Colonic mucosa (tissue), 4 donors: ENCODE data around the gene FBXW10. TPM values are rescaled to one million over a fixed set of nuclear protein-coding genes. Genes with fewer than 3 reads are reported as not detected.
"Not testable (repeated sequence)": the region's sequence is repeated elsewhere in the genome, so short reads cannot be mapped to it uniquely, and the experiment has no call there.

Experiments
- DNase-seq: peaks from one replicate; pipeline ENCODE4 v3.0.0-alpha.2; 2020
- H3K27ac ChIP-seq: fragments of 200-600 bp; one replicate; pipeline ENCODE4 v1.8.0; 2021
- H3K27me3 ChIP-seq: fragments of 200-600 bp; one replicate; pipeline ENCODE4 v1.8.0; 2021
- H3K36me3 ChIP-seq: fragments of 200-600 bp; one replicate; pipeline ENCODE4 v1.8.0; 2021
- H3K4me1 ChIP-seq: fragments of 200-600 bp; one replicate; pipeline ENCODE4 v1.8.0; 2021; ENCODE audit warnings: mild to moderate bottlenecking
- H3K4me3 ChIP-seq: fragments of 200-600 bp; one replicate; pipeline ENCODE4 v1.8.0; 2021
- H3K9ac ChIP-seq, 2 donors: one replicate each; pipeline ENCODE4 v1.7.0; 2013; ENCODE audit warnings: control low read depth in 2 of 2, low read depth in 2 of 2, low read length in 2 of 2
- H3K9me3 ChIP-seq: fragments of 200-600 bp; one replicate; pipeline ENCODE4 v1.8.0; 2021
- intact Hi-C: fragments of 100-400 bp; cut with DNase I; formaldehyde crosslinking; loops from one replicate; pipeline ENCODE4 v1.14.1; 2022
- total RNA-seq, 2 donors: library from RNA; stranded (reverse); fragmentation: NEBNext Ultra II Directional in 1 of 2; extraction: Animal tissue kit (Norgen Biotek cat#: 25700) in 1 of 2; gene quantifications; one replicate each; pipeline ENCODE4 v1.2.1, GENCODE V29; 2021
- TF ChIP-seq, protein P1 (sequence below): fragments of 200-600 bp; IDR thresholded peaks from one replicate; pipeline ENCODE4 v1.8.0; 2022; ENCODE audit warnings: antibody characterized with exemption, mild to moderate bottlenecking
- donor health status: healthy.
- donor health status: DM: no; HTN: no; CAD: no.
- donor health status: DM: no; HTN: no; CAD: no.

The FBXW10 gene
- total RNA-seq, 2 donors from 2014 or later: not detected

- intact Hi-C loops, H3K9me3 ChIP-seq, DNase-seq, H3K27ac ChIP-seq, H3K36me3 ChIP-seq, H3K4me1 ChIP-seq, H3K27me3 ChIP-seq, H3K4me3 ChIP-seq, H3K9ac ChIP-seq: not testable (repeated sequence)
Observed at GRCh38 chr17:18803458-18804245, 59.8 kb downstream of the FBXW10 start.

- not testable (repeated sequence) for H3K4me3 ChIP-seq, DNase-seq, H3K36me3 ChIP-seq, H3K27me3 ChIP-seq, H3K9me3 ChIP-seq, H3K9ac ChIP-seq, H3K4me1 ChIP-seq, H3K27ac ChIP-seq
- intact Hi-C loops: loop anchor here (10.0 kb wide), 1 partner anchor 139 kb away; the partner anchor contains the start of gene SLC5A10
Observed at GRCh38 chr17:18815924-18816323, 72.1 kb downstream of the FBXW10 start.

- not testable (repeated sequence) for H3K9me3 ChIP-seq, H3K27ac ChIP-seq, H3K9ac ChIP-seq, H3K27me3 ChIP-seq, H3K36me3 ChIP-seq, H3K4me3 ChIP-seq, H3K4me1 ChIP-seq
- TF ChIP-seq, protein P1, sequence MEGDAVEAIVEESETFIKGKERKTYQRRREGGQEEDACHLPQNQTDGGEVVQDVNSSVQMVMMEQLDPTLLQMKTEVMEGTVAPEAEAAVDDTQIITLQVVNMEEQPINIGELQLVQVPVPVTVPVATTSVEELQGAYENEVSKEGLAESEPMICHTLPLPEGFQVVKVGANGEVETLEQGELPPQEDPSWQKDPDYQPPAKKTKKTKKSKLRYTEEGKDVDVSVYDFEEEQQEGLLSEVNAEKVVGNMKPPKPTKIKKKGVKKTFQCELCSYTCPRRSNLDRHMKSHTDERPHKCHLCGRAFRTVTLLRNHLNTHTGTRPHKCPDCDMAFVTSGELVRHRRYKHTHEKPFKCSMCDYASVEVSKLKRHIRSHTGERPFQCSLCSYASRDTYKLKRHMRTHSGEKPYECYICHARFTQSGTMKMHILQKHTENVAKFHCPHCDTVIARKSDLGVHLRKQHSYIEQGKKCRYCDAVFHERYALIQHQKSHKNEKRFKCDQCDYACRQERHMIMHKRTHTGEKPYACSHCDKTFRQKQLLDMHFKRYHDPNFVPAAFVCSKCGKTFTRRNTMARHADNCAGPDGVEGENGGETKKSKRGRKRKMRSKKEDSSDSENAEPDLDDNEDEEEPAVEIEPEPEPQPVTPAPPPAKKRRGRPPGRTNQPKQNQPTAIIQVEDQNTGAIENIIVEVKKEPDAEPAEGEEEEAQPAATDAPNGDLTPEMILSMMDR: peak; percentile 50
- DNase-seq: peak; percentile 64
- intact Hi-C loops: loop anchor here (10.0 kb wide), 1 partner anchor 138 kb away; the partner anchor contains the start of gene SLC5A10
Observed at GRCh38 chr17:18816489-18817371, 72.9 kb downstream of the FBXW10 start.

DNA sequence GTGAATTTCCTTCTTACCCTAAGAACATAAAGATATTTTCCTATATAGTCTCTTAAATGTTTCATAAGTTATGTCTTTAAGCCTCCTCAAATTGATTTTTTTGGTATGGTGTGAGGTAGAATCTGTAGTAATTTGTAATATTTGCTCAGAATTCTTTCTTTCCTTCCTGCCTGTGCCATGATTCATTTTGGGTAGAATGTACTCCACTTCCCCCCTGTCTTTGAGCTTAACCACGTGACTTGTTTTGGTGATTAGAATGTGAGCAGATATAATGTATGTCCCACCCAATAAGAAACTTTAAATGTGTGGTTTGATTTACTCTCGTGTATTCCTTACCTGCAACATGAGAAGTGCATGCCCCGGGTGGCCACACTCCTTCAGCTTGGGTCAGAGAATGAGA lies 77.6 kb downstream of the FBXW10 start:
- DNase-seq, H3K9ac ChIP-seq, H3K4me3 ChIP-seq, intact Hi-C loops, H3K4me1 ChIP-seq, H3K27me3 ChIP-seq, H3K36me3 ChIP-seq, H3K27ac ChIP-seq, H3K9me3 ChIP-seq: not testable (repeated sequence)

GRCh38 chr17:18827613-18828012 lies 83.8 kb downstream of the FBXW10 start:
- H3K4me1 ChIP-seq, H3K27ac ChIP-seq, intact Hi-C loops: not testable (repeated sequence)

More at GRCh38 chr17:18827613-18828012, 83.8 kb downstream of the FBXW10 start:
- not testable (repeated sequence) for H3K9ac ChIP-seq, H3K9me3 ChIP-seq, H3K36me3 ChIP-seq, H3K27me3 ChIP-seq, DNase-seq, H3K4me3 ChIP-seq

Other genes starting within 250 kb of the FBXW10 start
- not detected for gene TBC1D28, start 99.7 kb upstream of the FBXW10 start, total RNA-seq
- 1 to 10 TPM; 3.0 TPM for gene FOXO3B, start 61.7 kb upstream of the FBXW10 start, total RNA-seq
- gene TVP23B, start 37.1 kb downstream of the FBXW10 start, total RNA-seq: 10 to 100 TPM; 36.8 to 53.1 TPM
- 10 to 100 TPM; 34.8 to 35.9 TPM for gene PRPSAP2, start 114.1 kb downstream of the FBXW10 start, total RNA-seq
- under 1 TPM in 1 of 2 donors, not detected in 1; 0.16 TPM for gene SLC5A10, start 208.1 kb downstream of the FBXW10 start, total RNA-seq